Measurements from ENCODE around the gene TMEM98. TPM values are rescaled to one million over a fixed set of nuclear protein-coding genes. Genes with fewer than 3 reads are reported as not detected.
A peak's percentile ranks its signal among the peaks of the same experiment; 100 is the strongest.

Gene TMEM98
- total RNA-seq, 1 donor from 2014 or later, result 47.9 TPM

DNA sequence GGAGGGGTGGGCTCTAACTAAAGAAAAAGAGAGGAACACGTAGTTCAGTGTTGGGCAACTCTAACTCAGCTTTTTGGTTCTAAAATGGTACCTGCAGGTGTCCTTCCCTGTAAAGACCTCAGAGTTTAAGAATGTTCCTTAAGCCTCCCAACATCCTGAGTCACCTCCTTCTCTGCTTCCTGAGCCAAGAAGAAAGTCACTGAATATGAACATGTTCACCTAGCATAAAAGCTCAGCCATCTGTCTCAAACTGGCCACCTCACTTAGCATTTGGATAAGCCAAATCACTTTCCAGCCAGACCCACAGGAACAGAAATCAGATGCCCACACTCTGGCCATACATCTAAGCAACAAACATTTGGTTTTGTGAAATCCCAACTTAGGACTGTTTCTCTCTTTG is 3.7 kb downstream of the TMEM98 start:
- Histone ChIP-seq H3K27me3 (ENCODE audit: low read depth) (peaks cover 14% of the 10 kb centered on the region), H3K4me3 (no peak overlapping the region), H3K4me1 (peaks cover 11% of the 10 kb centered on the region), H3K27ac (no peak overlapping the region), H3K36me3 (peaks cover 14% of the 10 kb centered on the region), H3K9me3 (no peaks in the 10 kb centered on the region)
- ATAC-seq (no peak), DNase-seq (no peak)
- TF ChIP-seq, protein P1, sequence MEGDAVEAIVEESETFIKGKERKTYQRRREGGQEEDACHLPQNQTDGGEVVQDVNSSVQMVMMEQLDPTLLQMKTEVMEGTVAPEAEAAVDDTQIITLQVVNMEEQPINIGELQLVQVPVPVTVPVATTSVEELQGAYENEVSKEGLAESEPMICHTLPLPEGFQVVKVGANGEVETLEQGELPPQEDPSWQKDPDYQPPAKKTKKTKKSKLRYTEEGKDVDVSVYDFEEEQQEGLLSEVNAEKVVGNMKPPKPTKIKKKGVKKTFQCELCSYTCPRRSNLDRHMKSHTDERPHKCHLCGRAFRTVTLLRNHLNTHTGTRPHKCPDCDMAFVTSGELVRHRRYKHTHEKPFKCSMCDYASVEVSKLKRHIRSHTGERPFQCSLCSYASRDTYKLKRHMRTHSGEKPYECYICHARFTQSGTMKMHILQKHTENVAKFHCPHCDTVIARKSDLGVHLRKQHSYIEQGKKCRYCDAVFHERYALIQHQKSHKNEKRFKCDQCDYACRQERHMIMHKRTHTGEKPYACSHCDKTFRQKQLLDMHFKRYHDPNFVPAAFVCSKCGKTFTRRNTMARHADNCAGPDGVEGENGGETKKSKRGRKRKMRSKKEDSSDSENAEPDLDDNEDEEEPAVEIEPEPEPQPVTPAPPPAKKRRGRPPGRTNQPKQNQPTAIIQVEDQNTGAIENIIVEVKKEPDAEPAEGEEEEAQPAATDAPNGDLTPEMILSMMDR (IDR thresholded peaks at IDR 0.05), result no peak
- intact Hi-C loops (cut with DNase I), result no loop called here

DNA sequence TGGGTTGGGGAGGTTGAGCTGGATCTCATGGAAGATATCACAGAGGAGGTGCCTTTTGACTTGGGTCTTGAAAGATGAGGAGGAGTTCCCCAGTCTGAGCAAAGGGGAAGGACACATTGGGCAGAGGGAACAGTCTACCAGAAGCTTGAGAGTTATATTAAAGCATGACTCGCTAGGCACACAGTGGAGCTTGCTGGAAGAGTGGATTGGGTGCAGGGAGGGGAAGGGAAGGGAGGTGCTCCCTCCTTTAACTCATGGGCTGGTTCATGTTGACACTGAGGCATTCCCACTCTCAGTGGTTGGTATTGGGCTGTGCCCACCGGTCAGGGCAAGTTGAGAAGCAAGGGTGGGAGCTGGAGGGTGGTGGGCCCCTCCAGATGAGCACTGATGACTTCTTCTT is 5.9 kb downstream of the TMEM98 start:
- H3K36me3 ChIP-seq, result peaks cover 14% of the 10 kb centered on the region
- no peak for ATAC-seq
- intact Hi-C loops (cut with DNase I), result no loop called here

DNA sequence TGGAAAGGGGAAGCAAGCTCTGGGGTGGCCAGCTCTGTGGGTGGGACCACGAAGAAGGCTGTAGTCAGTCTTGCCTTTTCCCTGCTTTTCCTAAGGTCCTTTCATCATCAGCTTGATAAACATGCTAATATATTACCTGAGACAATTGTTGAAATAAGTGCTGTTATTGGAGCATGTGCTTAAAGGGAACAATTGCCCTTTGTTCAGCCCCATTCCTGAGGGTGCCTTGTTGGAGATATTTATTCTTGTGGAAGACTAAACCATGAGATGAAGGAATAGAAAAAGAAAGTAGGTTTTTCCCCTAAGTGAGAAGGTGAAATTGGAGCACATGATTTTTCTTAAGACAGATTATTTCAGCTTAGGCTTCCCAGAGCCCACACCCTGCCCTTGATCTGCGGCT is 7.8 kb downstream of the TMEM98 start:
- intact Hi-C loops (cut with DNase I), result no loop called here
- H3K27me3 ChIP-seq (ENCODE audit: low read depth), result no peaks in the 10 kb centered on the region
- ATAC-seq (no peak), DNase-seq (no peak)
- H3K9me3 ChIP-seq, result no peaks in the 10 kb centered on the region
- H3K27ac ChIP-seq, result no peak overlapping the region
- peaks cover 15% of the 10 kb centered on the region for H3K36me3 ChIP-seq
- no peak overlapping the region for H3K4me3 ChIP-seq
- TF ChIP-seq, protein P1 (IDR thresholded peaks at IDR 0.05), result no peak
- peaks cover 10% of the 10 kb centered on the region for H3K4me1 ChIP-seq

More for the DNA sequence above, 5.9 kb downstream of the TMEM98 start:
- no peak for DNase-seq
- TF ChIP-seq, protein P1 (IDR thresholded peaks at IDR 0.05), result no peak
- Histone ChIP-seq H3K27ac (no peak overlapping the region), H3K27me3 (ENCODE audit: low read depth) (peaks cover 4% of the 10 kb centered on the region), H3K4me1 (peaks cover 10% of the 10 kb centered on the region), H3K9me3 (no peaks in the 10 kb centered on the region), H3K4me3 (no peak overlapping the region)

DNA sequence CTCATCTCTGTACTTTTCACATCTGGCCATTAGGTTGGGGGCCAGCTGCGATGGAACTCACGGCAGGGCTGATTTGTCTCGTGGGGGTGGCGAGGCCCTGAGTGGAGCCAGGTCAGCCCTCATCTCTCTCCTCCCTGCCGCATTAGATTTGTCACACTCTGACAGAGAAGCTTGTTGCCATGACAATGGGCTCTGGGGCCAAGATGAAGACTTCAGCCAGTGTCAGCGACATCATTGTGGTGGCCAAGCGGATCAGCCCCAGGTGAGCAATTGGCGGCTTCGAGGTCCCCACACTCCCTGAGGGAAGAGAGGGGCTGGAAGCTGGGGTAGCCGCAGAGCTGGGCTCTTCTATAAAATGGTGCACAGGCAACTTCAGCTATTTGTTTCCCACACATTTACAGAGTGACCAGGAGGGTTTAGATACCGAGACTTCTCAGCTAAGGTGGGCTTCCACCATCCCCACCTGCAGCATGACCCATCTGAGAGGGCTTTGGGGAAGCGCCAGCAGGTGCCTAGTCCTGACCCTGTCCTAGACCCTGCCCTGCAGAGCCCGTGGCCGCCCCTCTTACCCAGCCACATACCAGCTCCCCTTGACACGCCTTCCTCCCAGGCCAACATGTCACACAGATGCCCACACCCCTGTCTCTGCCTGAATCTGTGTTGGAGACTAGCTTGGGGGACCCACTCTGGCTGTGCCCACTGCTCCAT is 8.4 kb downstream of the TMEM98 start:
- H3K4me3 ChIP-seq, result no peak overlapping the region
- peaks cover 21% of the 10 kb centered on the region for H3K36me3 ChIP-seq
- H3K27me3 ChIP-seq (ENCODE audit: low read depth), result no peaks in the 10 kb centered on the region
- peaks cover 10% of the 10 kb centered on the region for H3K4me1 ChIP-seq
- DNase-seq (no peak), ATAC-seq (peak; percentile 26 to 34)
- TF ChIP-seq, protein P1 (IDR thresholded peaks at IDR 0.05), result no peak
- intact Hi-C loops (cut with DNase I), result no loop called here
- no peaks in the 10 kb centered on the region for H3K9me3 ChIP-seq
- no peak overlapping the region for H3K27ac ChIP-seq

DNA sequence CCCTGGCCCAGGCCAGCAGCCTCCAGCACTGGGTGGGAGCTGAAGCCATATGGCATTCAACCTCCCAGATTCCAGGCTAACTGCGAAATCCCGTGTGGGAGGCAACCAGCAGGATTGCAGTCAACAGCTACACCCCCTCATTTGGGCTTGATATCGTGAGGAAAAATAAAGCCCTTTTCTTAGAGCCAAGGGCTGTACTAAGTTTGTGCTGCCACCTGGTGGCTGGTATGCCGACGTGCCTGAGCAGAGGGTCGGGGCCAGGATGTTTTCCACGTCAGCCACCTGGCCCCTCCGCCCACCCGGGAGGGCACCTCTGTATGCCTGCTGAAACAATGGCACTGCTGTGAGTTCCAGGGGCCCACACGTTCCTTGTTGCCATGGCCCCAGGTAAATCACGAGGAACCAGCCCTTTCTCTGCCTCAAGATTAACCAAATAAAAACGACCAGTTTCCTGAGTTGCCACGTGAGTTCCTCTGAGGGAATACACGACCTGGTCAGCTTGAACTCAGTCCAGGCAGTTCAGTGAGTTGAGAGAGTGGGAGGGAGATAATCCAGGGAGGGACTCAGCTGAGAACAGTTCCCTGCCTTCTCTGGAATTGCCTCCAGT is 9.0 kb downstream of the TMEM98 start:
- DNase-seq (peak; percentile 82), ATAC-seq (peak; percentile 84 to 88)
- intact Hi-C loops (cut with DNase I), result no loop called here
- H3K36me3 ChIP-seq, result peaks cover 25% of the 10 kb centered on the region
- peak overlapping the region; percentile 41 for H3K27ac ChIP-seq
- H3K4me3 ChIP-seq, result no peak overlapping the region
- no peaks in the 10 kb centered on the region for H3K27me3 ChIP-seq (ENCODE audit: low read depth)
- H3K9me3 ChIP-seq, result no peaks in the 10 kb centered on the region
- TF ChIP-seq, protein P1 (IDR thresholded peaks at IDR 0.05), result peak; percentile 82
- peaks cover 10% of the 10 kb centered on the region for H3K4me1 ChIP-seq
